GM18951 (cell line): Measurements from ENCODE around the gene ARL13B.
"Not testable (repeated sequence)": the region's sequence is repeated elsewhere in the genome, so short reads cannot be mapped to it uniquely, and the experiment has no call there.

Source experiments
- POLR2A ChIP-seq: IDR thresholded peaks from 4 replicates; pipeline ENCODE4 v1.6.1; 2011; ENCODE audit warnings: mild to moderate bottlenecking; ENCODE audit not compliant: insufficient read length, insufficient read depth; ENCODE audit errors: extremely low read depth
- in situ Hi-C: fragments of 300-500 bp; cut with MboI; formaldehyde crosslinking; loops from one replicate; pipeline ENCODE4 v1.12.0; 2022; ENCODE audit warnings: low sequenced_read_pairs, mixed read lengths, inconsistent platforms; ENCODE audit not compliant: unreplicated experiment

Gene ARL13B

GRCh38 chr3:94076055-94076454 lies 96.1 kb downstream of the ARL13B start:
- in situ Hi-C loops = no loop called here
- TF ChIP-seq POLR2A = no peak

- in situ Hi-C loops = not testable (repeated sequence)
These were observed 100.6 kb downstream of the ARL13B start for GRCh38 chr3:94080552-94080951.

- in situ Hi-C loops = no loop called here
- no peak for TF ChIP-seq POLR2A
These were observed 101.9 kb downstream of the ARL13B start for GRCh38 chr3:94081884-94082283.

- no peak for TF ChIP-seq POLR2A
- in situ Hi-C loops = no loop called here
These were observed 102.5 kb downstream of the ARL13B start for GRCh38 chr3:94082391-94082937.

GRCh38 chr3:94083261-94083660 lies 103.3 kb downstream of the ARL13B start:
- no peak for TF ChIP-seq POLR2A
- in situ Hi-C loops = no loop called here

GRCh38 chr3:94089126-94089525 lies 109.2 kb downstream of the ARL13B start:
- in situ Hi-C loops = no loop called here

GRCh38 chr3:94092086-94092485 lies 112.1 kb downstream of the ARL13B start:
- no peak for TF ChIP-seq POLR2A
- in situ Hi-C loops = no loop called here

More at GRCh38 chr3:94089126-94089525, 109.2 kb downstream of the ARL13B start:
- TF ChIP-seq POLR2A = no peak

- in situ Hi-C loops = no loop called here
- TF ChIP-seq POLR2A = no peak
These were observed 113.2 kb downstream of the ARL13B start for GRCh38 chr3:94093151-94093550.

GRCh38 chr3:94095111-94095510 lies 115.2 kb downstream of the ARL13B start:
- in situ Hi-C loops = no loop called here
- no peak for TF ChIP-seq POLR2A

GRCh38 chr3:94098452-94098851 lies 118.5 kb downstream of the ARL13B start:
- no peak for TF ChIP-seq POLR2A
- in situ Hi-C loops = no loop called here

GRCh38 chr3:94099311-94099710 lies 119.4 kb downstream of the ARL13B start:
- in situ Hi-C loops = no loop called here
- TF ChIP-seq POLR2A = no peak

GRCh38 chr3:94101860-94102259 lies 121.9 kb downstream of the ARL13B start:
- TF ChIP-seq POLR2A = no peak
- in situ Hi-C loops = no loop called here
